ENCODE data around the gene LRRC8B.
"Not testable (repeated sequence)": the region's sequence is repeated elsewhere in the genome, so short reads cannot be mapped to it uniquely, and the experiment has no call there.

Gene LRRC8B

DNA sequence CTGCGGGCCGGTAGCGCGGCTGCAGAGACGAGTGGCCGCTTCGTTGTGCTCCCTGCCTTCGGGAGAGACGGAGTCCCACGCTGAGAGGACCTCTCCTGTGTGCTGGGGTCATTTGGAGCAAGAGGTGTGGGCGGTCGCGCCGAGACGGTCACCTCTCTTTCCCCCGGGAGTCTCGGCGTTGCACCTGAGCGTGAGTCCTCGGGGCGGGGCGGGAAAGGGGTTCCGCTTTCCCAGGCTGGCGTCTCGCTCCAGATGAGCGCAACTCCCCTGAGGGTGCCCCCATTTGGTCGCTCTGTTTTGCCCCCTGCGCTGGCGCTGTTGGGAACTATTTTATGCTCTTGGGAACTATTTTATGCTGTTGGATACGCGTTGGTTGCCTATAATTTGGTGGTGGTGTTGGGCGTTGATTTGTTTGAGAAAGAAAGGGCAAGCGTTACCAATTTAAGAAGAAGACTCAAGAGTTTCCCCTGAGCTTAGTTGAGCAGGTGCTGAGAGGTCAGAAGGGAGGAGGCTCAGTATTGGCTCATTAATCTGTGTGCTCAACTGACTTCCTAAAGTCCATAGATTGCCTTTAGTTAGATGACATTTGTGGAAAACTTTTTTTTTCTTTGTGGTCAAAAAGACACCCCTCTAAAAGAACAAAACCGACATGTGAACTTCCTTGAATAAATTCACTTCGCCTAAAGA is 683 bp downstream of the LRRC8B start:
- DNase-seq (ENCODE audit: low spot score), result peak; percentile 83

DNA sequence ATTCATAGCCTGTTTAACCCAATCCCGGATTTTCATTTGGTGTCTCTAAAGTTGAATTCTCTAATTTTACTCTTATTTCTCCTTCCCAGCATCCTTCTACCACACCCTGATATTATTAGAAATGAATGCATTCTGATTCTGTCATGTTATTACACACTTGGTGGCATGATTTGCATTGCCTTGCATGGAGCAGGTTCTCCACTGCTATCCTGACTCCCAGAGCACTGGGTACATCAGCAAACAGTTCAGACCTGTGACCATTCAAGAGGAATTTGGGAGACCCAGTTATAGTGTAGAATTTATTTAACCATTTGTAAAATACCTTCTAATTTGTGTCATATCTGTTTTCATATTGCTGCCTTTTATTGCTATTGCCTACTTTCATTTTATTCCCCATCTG is 2.6 kb downstream of the LRRC8B start:
- DNase-seq (ENCODE audit: low spot score), result no peak

DNA sequence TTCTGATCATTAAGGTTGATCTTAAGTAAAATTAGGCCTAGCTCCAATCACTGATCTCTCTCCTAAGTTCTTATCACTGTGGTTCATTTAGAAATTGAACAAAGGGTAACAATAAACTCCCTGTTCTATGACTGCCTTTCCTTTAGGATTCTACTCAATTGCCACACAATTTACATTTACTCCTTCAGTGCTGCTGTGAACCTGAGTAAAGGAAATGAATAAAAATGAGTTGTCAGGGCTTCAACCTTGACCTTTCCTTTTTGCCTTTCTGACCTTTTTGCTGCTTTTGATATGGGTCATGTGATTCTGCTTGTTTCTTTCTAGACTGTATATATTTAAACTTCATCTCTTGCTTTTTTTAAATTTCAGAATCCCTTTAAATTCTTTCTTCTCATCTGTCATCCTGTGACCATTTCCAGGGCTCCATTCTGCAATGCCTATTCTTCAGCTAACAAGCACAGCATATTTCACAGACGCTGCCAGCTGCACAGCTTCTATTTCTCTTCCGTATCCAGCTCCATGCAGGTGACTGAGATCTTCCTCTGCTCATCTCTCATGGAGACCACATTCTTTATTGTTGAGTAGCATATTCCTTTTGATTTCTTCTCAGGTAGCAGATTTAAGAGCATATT is 3.2 kb downstream of the LRRC8B start:
- no peak for DNase-seq (ENCODE audit: low spot score)

DNA sequence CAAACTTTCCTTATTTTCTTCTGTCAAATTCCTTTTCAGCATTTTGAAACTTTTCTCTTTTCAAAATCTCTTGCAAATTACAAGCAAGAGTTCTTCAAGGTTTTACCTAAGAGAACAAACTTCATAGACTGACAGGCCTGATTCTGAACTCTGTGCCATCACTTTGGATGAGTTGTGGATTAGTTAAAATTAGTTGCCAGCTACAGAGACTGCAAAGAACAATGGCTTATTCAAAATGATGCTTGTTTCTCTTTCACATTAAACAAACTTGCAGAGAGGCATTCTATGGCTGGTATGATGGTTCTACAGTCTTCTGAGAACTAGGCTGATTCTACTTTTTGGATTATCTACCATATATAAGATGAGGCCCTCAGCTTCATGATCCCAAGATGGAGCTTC is 3.8 kb downstream of the LRRC8B start:
- DNase-seq (ENCODE audit: low spot score), result no peak

DNA sequence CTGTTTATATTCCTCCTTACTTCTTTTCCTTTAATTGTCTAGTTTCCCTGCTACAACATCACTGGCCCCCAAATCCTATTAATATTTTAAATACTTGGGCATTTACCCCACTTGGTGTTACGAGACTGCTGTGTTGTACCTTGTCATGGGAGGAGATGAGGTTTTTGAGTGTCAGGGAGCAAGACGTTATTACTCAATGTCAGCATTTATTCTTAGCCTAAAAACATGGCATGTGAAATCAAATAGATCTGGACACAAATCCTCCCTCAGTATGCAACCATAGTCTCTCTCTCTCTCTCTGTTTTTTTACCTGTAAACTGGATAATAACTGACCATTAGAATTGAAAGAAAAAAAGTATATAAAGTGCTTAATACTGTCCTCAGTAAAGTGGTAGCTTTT is 4.6 kb downstream of the LRRC8B start:
- DNase-seq (ENCODE audit: low spot score), result no peak

DNA sequence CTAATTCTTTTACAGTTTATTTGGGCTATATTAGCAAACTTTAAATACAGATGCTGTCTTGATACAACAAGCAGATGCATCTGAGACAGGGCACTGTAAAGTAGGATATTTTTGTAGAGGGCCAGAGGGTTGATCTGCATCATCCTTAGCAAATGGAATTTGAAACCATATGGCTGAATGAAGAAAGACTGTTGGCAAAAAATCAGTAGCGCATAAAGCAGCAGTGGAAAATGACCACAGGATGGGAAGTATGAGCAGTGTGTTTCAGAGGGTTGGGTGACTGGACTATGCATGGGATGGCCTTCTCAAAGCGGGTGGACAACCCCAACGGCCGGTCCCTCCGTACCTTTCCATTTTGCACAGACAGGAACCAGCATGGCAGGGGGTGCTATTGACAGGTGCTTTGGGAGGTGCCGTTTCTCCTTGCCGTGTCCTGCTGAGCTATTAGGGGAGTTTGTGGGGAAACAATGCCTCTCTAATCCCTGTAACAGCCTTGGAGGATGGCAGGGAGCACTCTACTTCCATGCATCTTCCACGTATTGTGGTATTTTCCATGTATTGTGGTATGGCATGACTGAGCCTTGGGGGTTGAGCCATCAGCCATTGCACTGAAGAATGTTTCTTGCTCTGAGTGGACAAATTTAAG is 5.9 kb downstream of the LRRC8B start:
- no peak for DNase-seq (ENCODE audit: low spot score)

DNA sequence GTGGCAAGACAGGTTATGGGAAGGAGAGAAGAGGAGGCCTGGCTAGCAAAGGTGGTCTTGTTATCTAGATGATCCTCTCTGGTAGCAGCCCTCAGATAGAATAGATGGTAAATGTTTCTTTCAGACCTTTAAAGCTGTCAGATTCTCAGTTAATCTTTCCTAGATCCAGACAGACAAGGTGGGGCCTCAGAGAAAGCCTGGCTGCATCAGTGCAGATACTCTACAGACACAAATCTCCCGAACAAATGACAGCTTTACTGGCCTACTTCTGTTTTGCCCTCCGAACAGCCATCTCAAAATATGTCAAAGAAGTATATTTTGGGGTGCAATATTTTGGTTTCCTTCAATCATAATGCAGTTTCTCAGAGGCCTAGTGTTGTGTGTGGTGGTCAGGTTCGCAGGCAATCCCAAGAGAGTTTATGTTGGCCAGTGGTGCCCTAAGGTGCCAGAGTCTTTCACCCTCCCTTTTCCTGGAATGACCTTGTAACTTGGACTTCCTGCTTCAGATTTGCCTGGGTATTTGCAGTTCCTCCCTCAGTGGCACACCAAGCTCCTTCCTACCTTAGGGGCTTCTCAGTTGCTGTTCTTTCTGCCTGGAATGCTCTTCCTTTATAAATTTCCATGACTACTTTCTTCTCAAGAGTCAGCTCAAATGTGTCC is 7.0 kb downstream of the LRRC8B start:
- DNase-seq (ENCODE audit: low spot score), result no peak

DNA sequence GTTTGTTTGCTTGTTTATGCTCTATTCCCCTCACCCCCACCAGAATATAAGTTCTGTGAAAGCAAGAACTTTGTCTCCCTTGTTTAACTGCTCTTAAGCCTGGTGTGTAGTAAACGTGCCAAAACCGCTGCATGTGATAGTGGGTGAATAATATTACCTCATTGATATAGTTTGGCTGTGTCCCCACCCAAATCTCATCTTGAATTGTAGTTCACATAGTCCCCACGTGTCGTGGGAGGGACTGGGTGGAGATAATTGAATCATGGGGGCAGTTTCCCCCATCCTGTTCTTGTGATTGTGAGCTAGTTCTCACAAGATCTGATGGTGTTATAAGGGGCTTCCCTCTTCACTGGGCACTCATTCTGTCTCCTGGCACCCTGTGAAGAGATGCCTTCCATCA is 7.6 kb downstream of the LRRC8B start:
- DNase-seq (ENCODE audit: low spot score), result no peak

DNA sequence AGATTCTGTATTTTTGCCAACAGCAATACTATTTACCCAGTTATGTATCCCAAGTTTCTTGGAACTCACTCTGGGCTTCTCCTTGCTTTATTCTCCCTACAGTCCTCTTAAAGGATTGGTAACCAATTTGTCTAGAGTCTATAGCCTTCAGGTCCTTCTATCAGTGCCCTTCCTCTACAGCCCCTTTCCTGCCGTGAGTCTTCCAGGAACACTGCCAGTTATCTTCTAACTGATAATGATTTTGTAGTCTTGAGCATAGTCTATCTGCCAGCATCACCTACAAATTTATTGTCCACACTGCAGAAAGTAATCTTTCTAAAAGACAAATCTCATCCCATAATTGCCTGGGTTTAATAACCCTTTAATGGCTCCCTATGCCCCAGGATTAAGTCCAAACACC is 8.2 kb downstream of the LRRC8B start:
- DNase-seq (ENCODE audit: low spot score), result no peak

DNA sequence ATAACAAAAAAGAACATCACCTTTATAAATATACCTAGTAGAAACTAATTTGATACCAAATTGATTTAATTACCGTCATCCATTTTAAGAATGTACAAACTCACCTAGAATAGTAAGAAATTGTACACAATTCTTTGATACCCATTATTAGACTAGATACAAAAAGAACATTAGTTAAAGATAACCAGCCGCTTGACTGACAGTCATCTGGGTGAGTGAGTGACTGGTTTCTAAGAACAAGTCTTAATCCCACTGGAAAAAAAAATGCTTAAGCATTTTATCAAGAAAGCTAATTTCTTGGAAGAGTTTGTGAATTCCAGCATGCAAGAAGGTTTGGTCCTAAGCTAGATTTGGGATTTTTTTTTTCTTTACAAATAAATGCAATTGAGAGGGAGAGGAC is 10.9 kb downstream of the LRRC8B start:
- no peak for DNase-seq (ENCODE audit: low spot score)

DNA sequence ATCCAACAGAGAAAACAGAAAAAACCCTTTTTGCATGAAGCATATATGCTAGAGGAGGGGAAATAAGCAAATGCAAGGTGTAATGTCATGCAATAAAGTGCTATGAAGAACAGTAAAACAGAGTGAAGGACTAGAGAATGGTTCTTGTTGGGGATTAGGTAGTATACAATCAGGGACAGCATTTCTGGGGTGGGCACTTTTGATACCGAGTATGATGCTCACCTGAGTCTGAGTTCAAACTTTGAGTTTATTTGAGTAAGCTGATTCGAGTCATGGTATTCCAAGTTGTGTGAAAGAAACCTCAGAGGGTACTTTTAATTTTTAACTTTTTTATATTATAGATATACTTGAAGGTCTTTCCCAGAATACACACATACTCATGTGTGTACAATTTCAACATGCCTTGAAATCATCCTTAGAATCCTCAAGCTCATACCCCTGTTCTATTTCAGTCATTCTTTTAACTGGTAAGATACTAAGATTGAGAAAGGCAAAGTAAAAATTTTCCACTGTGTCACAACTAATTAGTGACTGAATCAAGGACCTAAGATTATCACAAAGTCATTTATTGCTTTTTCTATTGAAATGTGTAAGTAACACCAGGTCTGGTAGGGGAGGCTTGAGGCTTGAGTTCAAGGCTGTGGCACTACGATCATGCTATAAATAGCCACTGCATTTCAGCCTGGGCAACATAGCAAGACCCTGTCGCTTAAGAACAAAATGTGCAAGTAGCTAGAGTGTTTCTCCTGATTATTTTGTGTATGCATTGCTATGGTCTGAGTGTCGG is 12.1 kb downstream of the LRRC8B start:
- DNase-seq (ENCODE audit: low spot score), result no peak

DNA sequence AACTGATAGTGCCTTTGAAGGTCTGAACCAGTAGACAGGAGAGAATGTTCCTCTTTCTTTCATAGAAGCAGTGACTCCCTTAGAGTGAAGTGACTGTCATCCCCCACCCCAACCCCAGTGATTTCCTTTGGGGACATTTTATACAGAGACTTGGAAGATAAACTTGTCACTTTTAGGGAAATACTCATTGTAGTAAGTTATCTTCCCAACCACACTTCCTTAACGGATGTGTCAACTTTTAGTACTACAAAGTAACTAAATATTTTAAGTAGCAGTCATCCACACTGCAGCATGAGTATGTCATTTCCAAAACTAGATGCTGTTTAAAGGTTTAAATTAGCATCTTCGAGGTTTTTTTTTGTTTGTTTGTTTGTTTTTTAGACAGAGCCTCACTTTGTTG is 13.7 kb downstream of the LRRC8B start:
- no peak for DNase-seq (ENCODE audit: low spot score)

DNA sequence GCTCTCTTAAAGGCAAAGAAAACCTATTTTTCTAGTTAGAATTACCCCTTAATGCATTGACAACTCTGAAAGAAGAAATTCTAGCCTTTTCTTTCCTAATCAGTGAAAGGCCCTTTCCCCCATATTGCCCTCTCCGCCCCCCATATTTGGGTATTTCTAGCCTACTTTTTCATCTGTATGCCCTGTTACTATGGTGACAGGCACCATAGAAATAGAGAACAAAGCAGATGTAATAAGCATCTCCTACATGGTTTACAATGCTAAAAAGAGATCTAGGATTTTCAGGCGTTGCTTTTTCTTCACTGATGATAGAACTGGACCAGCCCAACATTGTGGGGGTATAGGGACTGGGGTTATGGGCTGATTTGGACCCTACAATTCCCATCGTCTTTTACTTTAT is 14.5 kb downstream of the LRRC8B start:
- DNase-seq (ENCODE audit: low spot score), result no peak

DNA sequence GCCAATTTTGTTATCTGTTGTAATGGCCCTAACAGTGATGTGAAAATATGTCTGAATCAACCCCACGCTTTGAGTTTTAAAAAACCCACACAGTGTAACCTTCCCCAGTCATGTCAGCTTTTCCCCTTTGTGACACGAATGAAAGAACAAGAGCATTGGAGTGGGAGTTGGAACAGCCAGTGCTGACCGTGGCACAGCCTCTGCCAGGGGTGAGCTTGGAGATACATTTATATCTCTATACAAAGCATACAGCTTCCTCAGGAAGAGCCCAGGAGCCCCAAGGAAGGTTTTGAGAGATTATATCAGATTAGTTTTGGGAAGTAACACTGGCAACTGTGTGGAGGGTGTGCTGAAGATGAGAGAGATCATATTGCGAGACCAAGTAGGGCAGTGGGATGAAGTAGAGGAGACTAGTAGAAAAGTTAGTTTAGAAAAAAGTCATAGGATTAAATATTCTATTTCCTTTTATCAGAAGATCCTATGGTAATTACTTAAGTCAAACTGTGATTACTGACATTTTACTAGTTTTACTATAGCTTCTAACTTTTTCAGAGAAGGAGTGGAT is 15.9 kb downstream of the LRRC8B start:
- no peak for DNase-seq (ENCODE audit: low spot score)

DNA sequence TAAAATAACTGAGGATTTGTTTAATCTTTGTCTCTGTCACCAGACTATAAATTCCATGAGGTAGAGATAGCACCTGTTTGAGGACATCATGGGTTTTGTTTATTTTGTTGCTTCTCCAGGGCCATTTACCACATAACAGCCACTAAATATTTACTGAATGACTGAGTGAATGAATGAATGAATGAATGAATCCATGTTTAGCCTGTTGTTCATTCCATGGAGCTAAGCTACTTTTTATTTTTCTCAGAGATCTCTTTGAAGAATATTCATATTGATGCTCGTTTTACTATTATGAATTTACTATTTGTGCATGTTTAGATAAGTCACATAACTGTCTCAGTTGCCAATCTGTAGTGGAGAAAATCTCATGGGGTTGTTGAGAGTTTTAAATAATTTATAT is 17.7 kb downstream of the LRRC8B start:
- DNase-seq (ENCODE audit: low spot score), result no peak

DNA sequence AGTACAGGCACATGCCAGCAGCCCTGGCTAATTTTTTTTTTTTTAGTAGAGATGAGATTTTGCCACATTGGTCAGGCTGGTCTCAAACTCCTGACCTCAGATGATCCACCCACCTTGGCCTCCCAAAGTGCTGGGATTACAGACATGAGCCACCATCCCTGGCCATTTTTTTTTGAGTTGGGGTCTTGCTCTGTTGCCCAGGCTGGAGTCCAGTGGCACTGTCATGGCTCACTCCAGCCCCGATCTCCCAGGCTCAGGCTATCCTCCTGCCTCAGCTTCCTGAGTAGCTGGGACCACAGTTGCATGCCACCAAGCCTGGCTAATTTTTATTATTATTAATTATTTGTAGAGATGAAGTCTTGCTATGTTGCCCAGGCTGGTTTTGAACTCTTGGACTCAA is 19.0 kb downstream of the LRRC8B start:
- not testable (repeated sequence) for DNase-seq (ENCODE audit: low spot score)

DNA sequence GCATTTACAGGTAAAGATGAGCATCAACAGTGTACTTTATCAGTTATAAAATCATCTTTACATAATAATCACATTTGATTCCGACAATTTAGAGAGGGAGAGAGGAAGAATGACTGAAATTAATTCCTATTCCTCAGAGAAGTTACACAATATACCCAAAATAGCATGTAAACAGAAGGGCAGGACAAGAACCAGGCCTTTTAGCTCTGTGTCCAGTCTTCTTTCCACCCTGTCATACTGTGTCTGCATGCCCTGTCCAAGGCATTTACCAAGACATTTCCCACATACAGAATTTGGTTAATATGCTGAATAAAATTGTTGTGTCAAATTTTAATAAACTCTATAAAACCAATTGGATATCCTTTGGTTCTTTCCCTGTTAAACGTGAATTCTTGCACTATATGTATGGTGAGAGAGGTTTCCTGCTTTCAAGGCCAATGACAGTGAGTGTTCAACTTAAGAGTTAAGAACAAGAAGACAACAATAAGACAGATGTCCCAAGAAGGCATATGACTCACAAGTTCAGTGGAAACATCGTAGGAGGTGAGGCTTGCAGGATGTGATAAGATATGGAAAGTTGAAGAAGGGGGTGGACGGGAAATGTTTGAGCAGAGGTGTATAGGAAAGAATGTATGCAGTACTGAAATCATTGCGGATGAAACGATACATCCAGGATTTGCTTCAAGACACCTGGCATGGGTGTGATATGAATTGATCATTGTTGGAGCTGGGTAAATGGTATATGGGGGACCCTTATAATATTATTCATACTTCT is 20.8 kb downstream of the LRRC8B start:
- no peak for DNase-seq (ENCODE audit: low spot score)

DNA sequence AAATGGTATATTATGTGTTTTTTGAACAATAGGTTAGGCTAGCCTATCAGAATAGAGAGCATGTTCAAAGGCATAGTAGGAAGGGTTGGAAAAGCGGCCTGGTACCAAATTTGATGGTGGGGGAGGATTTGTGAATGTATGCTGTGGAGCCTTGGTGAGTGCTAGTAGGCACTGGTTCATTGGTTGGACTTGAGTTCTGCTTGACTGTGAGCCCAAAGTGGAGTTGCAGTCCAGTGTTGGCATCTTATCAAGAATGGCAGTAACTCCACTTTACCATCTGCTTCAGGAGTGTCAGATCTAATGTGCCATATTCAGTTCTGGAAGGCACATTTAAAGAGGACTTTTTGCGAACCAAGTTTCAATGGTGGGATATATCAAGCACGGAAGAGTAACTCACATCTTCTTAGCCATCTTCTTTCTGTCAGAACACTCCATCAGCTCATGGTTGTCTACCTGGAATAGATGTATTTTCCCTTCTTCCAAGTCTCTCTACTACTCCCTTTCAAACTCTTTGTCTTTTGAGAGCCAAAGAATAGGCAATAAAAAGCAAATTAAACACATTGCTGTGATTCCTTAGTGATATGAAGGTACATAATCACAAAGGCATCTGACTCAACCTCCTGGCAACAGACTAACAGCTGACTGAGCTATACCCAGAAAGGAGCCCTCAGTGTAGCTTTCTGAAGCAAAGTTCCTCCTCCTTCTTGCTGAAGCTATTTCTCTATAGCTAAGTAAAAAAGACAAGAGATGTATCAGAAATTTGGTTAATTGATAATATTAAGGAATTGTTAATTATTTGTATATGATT is 21.7 kb downstream of the LRRC8B start:
- no peak for DNase-seq (ENCODE audit: low spot score)

DNA sequence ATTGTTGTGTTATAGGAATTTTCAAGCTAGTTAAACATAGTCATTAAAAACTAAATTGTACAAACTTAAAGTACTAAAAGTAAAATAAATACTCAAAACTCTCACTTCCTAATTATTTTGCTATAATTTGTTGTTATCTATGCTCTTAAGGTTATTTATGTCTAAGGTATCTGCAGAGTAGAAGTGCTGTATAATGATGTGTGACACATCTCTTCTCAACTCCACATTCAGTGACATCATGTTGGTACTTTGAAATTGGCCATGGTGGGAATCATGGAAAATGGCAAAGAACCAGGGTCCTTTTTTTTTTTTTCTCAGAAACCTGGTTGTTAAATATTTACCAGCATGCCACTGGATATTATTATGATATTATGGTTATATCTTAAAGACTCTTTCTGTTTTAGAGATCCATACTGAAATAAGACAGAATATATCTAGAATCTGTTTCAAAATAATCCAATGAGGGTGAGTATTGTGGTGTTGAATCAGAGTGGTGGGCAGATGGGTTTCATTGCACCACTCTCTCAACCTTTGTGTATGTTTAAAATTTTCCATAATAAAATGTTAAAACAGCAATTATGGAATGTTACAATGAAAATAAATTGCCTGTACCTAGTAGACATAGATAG is 22.4 kb downstream of the LRRC8B start:
- DNase-seq (ENCODE audit: low spot score), result no peak

DNA sequence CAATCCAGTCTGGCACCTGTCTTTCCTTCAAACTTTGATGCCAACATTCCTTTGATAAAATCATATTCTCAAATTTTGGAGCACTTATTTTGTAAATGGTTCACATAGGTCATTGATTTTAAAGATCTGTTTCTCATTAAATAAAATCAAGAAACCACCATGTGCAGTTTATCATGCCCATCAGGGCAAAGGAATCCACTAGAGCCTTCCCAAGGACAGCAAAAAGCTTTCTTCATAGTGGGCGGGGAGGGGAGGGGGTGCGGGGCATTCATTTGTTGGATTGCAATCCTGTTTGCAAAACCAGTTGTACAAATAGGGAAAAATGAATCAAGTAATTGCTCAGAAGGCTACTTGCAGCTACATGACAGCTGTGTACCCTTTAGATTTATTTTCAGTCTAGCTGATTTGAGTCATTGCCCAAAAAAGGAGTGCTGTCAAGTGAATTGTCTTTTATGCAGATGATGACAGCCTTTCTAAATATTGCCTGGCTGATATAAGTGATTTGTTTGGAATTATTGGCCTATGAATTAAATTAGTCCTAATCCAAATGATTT is 23.0 kb downstream of the LRRC8B start:
- DNase-seq (ENCODE audit: low spot score), result no peak
